HCT116 (cell line): ENCODE results near the gene KRT6A. TPM values are rescaled to one million over a fixed set of nuclear protein-coding genes. Genes with fewer than 3 reads are reported as not detected.

ENCODE experiments used
- ATAC-seq: fragments of 200-7000 bp; cut with Tn5 transposase; 2 replicates; pipeline ENCODE4 v1.9.1; 2020; ENCODE audit warnings: mild to moderate bottlenecking, moderate library complexity
- BruUV-seq: library from RNA; stranded (reverse); fragments of 400-500 nt; replicated peaks from 2 replicates; lab custom pipeline; 2021; lab: Mats Ljungman, UMichigan
- CTCF ChIA-PET: fragments of 300-600 bp; sonication (Branson Sonifier 250); formaldehyde crosslinking; loops from one replicate; lab custom pipeline; 2021; ENCODE audit warnings: antibody characterized with exemption; lab: Charles Lee
- POLR2A ChIA-PET: fragments of 300-600, 350-600 bp; sonication (Branson Sonifier 250); formaldehyde crosslinking; loops from one replicate; lab custom pipeline; 2021; ENCODE audit warnings: antibody characterized with exemption; lab: Charles Lee
- RAD21 ChIA-PET, 2 experiments: fragments of 300-600 bp; sonication (Branson Sonifier 250); formaldehyde crosslinking; loops; one replicate each; lab custom pipeline; 2023; ENCODE audit warnings: low total read pairs in 2 of 2; ENCODE audit not compliant: uncharacterized antibody in 2 of 2, unreplicated experiment in 2 of 2, low non-redundant PET in 1 of 2; lab: Charles Lee
- DNase-seq: peaks from one replicate; pipeline ENCODE4 v3.0.0-alpha.2; 2010; ENCODE audit warnings: low read depth, low spot score
- H2AFZ ChIP-seq: fragments of 200-600 bp; shearing (Covaris generic), sonication (generic); 2 replicates; pipeline ENCODE4 v1.6.1; 2017; ENCODE audit warnings: low read depth, mixed run types, mixed read lengths, antibody characterized with exemption, low read length; ENCODE audit not compliant: poor library complexity, severe bottlenecking
- H3K27ac ChIP-seq: 2 replicates; pipeline ENCODE4 v1.5.1; 2012; ENCODE audit warnings: low read depth, low read length
- H3K27me3 ChIP-seq: fragments of 200-600 bp; sonication (generic); 2 replicates; pipeline ENCODE4 v1.6.1; 2016; ENCODE audit warnings: mixed run types, low read length, mixed read lengths; ENCODE audit not compliant: insufficient read depth
- H3K36me3 ChIP-seq, 2 experiments: fragments of 200-500 bp in 1 of 2; fragments of 200-600 bp in 1 of 2; sonication (Bioruptor generic) in 1 of 2; sonication (generic) in 1 of 2; 2 replicates each; pipeline versions ENCODE4 v1.5.1 to v1.6.1; 2014 to 2016; ENCODE audit warnings: low read length in 2 of 2, inconsistent platforms in 1 of 2, mixed read lengths in 1 of 2, mixed run types in 1 of 2; ENCODE audit not compliant: insufficient read depth in 2 of 2, control insufficient read depth in 1 of 2
- H3K4me1 ChIP-seq, 2 experiments: fragments of 200-600 bp in 1 of 2; sonication (generic) in 1 of 2; 2 replicates each; pipeline versions ENCODE4 v1.5.1 to v1.6.1; 2012 to 2017; ENCODE audit warnings: low read length in 2 of 2, inconsistent platforms in 1 of 2, mild to moderate bottlenecking in 1 of 2, mixed read lengths in 1 of 2, mixed run types in 1 of 2, moderate library complexity in 1 of 2; ENCODE audit not compliant: insufficient read depth in 2 of 2, control insufficient read depth in 1 of 2
- H3K4me2 ChIP-seq: fragments of 200-600 bp; sonication (generic); 2 replicates; pipeline ENCODE4 v1.6.1; 2017; ENCODE audit warnings: mixed run types, low read length, mixed read lengths
- H3K4me3 ChIP-seq, 2 experiments: fragments of 200-600 bp in 1 of 2; sonication (generic) in 1 of 2; replicated peaks in 1 of 2; 2 replicates each; pipeline ENCODE4 v1.5.1; 2011 to 2016; ENCODE audit warnings: low read length in 2 of 2, control low read depth in 1 of 2, low read depth in 1 of 2, mild to moderate bottlenecking in 1 of 2, mixed read lengths in 1 of 2, mixed run types in 1 of 2
- H3K79me2 ChIP-seq: fragments of 200-600 bp; sonication (generic); 2 replicates; pipeline ENCODE4 v1.6.1; 2017; ENCODE audit warnings: mild to moderate bottlenecking, mixed run types, low read length, moderate library complexity, mixed read lengths; ENCODE audit not compliant: insufficient read depth
- H3K9ac ChIP-seq: fragments of 200-600 bp; sonication (generic); 2 replicates; pipeline ENCODE4 v1.6.1; 2016; ENCODE audit warnings: low read length, mixed read lengths
- H3K9me2 ChIP-seq: fragments of 200-600 bp; sonication (generic), shearing (Covaris generic); 2 replicates; pipeline ENCODE4 v1.6.1; 2017; ENCODE audit warnings: mixed run types, mild to moderate bottlenecking, moderate library complexity; ENCODE audit not compliant: insufficient read depth
- H3K9me3 ChIP-seq, 2 experiments: fragments of 200-500 bp in 1 of 2; fragments of 200-600 bp in 1 of 2; sonication (Bioruptor generic) in 1 of 2; sonication (generic) in 1 of 2; 2 replicates each; pipeline ENCODE4 v1.6.1; 2014 to 2017; ENCODE audit warnings: low read length in 2 of 2, mixed read lengths in 2 of 2, inconsistent platforms in 1 of 2, low read depth in 1 of 2, mild to moderate bottlenecking in 1 of 2, mixed run types in 1 of 2, moderate library complexity in 1 of 2; ENCODE audit not compliant: control insufficient read depth in 1 of 2, insufficient read depth in 1 of 2
- H4K20me1 ChIP-seq: fragments of 200-600 bp; sonication (generic), shearing (Covaris generic); 2 replicates; pipeline ENCODE4 v1.6.1; 2017; ENCODE audit warnings: mixed run types, mild to moderate bottlenecking, moderate library complexity; ENCODE audit not compliant: insufficient read depth
- CBX3 ChIP-seq: IDR thresholded peaks from 2 replicates; pipeline ENCODE4 v1.6.1; 2012; ENCODE audit warnings: low read depth
- EGR1 ChIP-seq: IDR thresholded peaks from 2 replicates; pipeline ENCODE4 v1.6.1; 2012; ENCODE audit warnings: low read depth
- FOSL1 ChIP-seq: IDR thresholded peaks from 2 replicates; pipeline ENCODE4 v1.6.1; 2012; ENCODE audit warnings: low read depth
- SP1 ChIP-seq: IDR thresholded peaks from 2 replicates; pipeline ENCODE4 v1.6.1; 2012; ENCODE audit warnings: low read depth
- ZFX ChIP-seq: fragments of 450-650 bp; IDR thresholded peaks from 2 replicates; pipeline ENCODE4 v1.6.1; 2017
- intact Hi-C: fragments of 100-400 bp; cut with micrococcal nuclease; formaldehyde crosslinking; loops from 2 replicates; pipeline ENCODE4 v1.10.0; 2022
- total RNA-seq: library from RNA; stranded (reverse); gene quantifications from one replicate; pipeline ENCODE4 v1.2.1, GENCODE V29; 2021; ENCODE audit not compliant: unreplicated experiment
- TF ChIP-seq, protein P1 (sequence below), 3 experiments: fragments of 200-600 bp in 1 of 3; sonication (generic) in 1 of 3; IDR thresholded peaks in 2 of 3; conservative IDR thresholded peaks in 1 of 3; 2 replicates each; pipeline ENCODE4 v1.5.1; 2012 to 2017; ENCODE audit warnings: low read depth in 2 of 3, low read length in 2 of 3, antibody characterized with exemption in 1 of 3, borderline replicate concordance in 1 of 3, control low read depth in 1 of 3, mild to moderate bottlenecking in 1 of 3, mixed read lengths in 1 of 3, mixed run types in 1 of 3, moderate library complexity in 1 of 3; ENCODE audit not compliant: insufficient read depth in 1 of 3

Gene KRT6A
- total RNA-seq, 1 experiment from 2014 or later: 0.66 TPM

GRCh38 chr12:52522346-52523011 is 29.4 kb upstream of the KRT6A start:
- no peaks in the 10 kb centered on the region for H4K20me1 ChIP-seq
- ChIA-PET CTCF (interaction anchor here (0.8 kb wide), 1 partner anchor 348 kb away, joined by 3 read pairs; no protein-coding TSS in a partner anchor), POLR2A (no interaction called here), RAD21 (no interaction called here)
- DNase-seq: peak; percentile 27
- H3K36me3 ChIP-seq: no peaks in the 10 kb centered on the region
- H3K79me2 ChIP-seq: no peaks in the 10 kb centered on the region
- peak overlapping the region; percentile 43 for H3K9ac ChIP-seq
- peaks cover 34 to 60% of the 10 kb centered on the region in 2 experiments for H3K4me1 ChIP-seq
- no peaks in the 10 kb centered on the region for H3K9me3 ChIP-seq
- ATAC-seq: peak; percentile 75
- TF ChIP-seq FOSL1 (no peak), EGR1 (no peak), SP1 (0 out of 2 replicates have a peak, but pooled peaks have one; percentile 20)
- intact Hi-C loops: no loop called here
- no peaks in the 10 kb centered on the region for H3K9me2 ChIP-seq
- H2AFZ ChIP-seq: peak overlapping the region; percentile 96
- no TSS peak for BruUV-seq
- H3K4me3 ChIP-seq: peak overlapping the region in 1 of 2 experiments; percentile 37; a peak in 1 of 4 replicates
- H3K4me2 ChIP-seq: peak overlapping the region; percentile 73
- no peaks in the 10 kb centered on the region for H3K27me3 ChIP-seq
- H3K27ac ChIP-seq: peak overlapping the region; percentile 55

DNA sequence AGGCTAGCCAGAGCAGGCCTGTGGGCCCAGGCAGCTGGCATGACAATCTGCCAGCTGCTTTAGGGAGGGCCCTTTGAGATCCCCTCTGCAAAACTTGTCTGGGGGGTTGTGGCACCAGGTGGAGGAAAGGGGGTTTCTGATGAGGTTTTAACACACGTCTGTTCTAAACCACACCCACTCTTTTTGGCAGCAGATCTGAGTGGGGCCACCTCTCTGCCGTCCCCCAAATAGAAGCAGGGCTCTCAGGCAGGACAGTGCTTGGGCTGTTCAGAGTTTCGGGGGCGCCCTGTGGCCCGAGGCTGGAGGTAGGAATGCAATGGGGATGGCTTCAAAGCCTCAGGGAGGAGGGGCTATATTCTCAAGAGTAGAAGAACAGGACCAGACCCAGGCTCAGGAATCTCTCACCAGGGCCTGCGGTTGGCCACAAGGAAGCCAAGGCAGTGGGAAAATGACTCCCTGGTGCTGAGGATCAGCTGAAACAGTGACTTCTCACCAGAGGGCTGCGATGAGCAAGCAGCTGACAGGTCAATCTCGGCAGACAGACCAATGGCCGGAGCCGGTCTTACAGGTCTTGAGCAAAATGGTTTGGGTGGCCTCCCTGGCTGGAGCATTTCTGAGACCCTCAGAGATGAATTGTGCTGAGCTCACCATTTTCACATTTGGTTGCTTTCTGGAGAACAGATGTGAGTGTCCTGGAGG is 28.7 kb upstream of the KRT6A start:
- Histone ChIP-seq H3K9me3 (no peaks in the 10 kb centered on the region), H3K9ac (peak overlapping the region; percentile 49), H3K4me3 (peak overlapping the region in 1 of 2 experiments; percentile 37; a peak in 2 of 4 replicates), H3K36me3 (no peaks in the 10 kb centered on the region), H4K20me1 (no peaks in the 10 kb centered on the region), H3K27me3 (no peaks in the 10 kb centered on the region), H2AFZ (peak overlapping the region; percentile 96), H3K4me2 (peak overlapping the region; percentile 73), H3K4me1 (peaks cover 34 to 61% of the 10 kb centered on the region in 2 experiments), H3K79me2 (no peaks in the 10 kb centered on the region), H3K27ac (peak overlapping the region; percentile 55), H3K9me2 (no peaks in the 10 kb centered on the region)
- no TSS peak for BruUV-seq
- ATAC-seq (peak; percentile 44), DNase-seq (no peak)
- ChIA-PET POLR2A (interaction anchor here (0.6 to 2.1 kb wide), 2 partner anchors 15 to 375 kb away, joined by 3 to 5 read pairs; no protein-coding TSS in a partner anchor), CTCF (interaction anchor here (1.1 to 2.0 kb wide), 2 partner anchors 126 to 349 kb away, joined by 7 read pairs; no protein-coding TSS in a partner anchor), RAD21 (no interaction called here)
- TF ChIP-seq, protein P1, sequence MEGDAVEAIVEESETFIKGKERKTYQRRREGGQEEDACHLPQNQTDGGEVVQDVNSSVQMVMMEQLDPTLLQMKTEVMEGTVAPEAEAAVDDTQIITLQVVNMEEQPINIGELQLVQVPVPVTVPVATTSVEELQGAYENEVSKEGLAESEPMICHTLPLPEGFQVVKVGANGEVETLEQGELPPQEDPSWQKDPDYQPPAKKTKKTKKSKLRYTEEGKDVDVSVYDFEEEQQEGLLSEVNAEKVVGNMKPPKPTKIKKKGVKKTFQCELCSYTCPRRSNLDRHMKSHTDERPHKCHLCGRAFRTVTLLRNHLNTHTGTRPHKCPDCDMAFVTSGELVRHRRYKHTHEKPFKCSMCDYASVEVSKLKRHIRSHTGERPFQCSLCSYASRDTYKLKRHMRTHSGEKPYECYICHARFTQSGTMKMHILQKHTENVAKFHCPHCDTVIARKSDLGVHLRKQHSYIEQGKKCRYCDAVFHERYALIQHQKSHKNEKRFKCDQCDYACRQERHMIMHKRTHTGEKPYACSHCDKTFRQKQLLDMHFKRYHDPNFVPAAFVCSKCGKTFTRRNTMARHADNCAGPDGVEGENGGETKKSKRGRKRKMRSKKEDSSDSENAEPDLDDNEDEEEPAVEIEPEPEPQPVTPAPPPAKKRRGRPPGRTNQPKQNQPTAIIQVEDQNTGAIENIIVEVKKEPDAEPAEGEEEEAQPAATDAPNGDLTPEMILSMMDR (IDR thresholded peaks at IDR 0.05 in 2 of 3, conservative IDR thresholded peaks at IDR 0.05 in 1 of 3; ENCODE audit: borderline replicate concordance in 1 of 3, insufficient read depth in 1 of 3, low read depth in 2 of 3, low read length in 2 of 3): 0 out of 6 replicates have a peak, but pooled peaks of 1 of the 3 experiments have one; percentile 3
- TF ChIP-seq ZFX (no peak), CBX3 (0 out of 2 replicates have a peak, but pooled peaks have one; percentile 14)
- intact Hi-C loops: no loop called here
